Suprapubic skin (tissue), 4 donors: ENCODE data around the gene PSME3. TPM values are rescaled to one million over a fixed set of nuclear protein-coding genes. Genes with fewer than 3 reads are reported as not detected.
A peak's percentile ranks its signal among the peaks of the same experiment; 100 is the strongest.

ENCODE experiments used
- DNase-seq, 2 donors: peaks; one replicate each; pipeline ENCODE4 v3.0.0-alpha.2; 2019; ENCODE audit warnings: low spot score in 2 of 2
- H3K27ac ChIP-seq: fragments of 200-600 bp; sonication (generic); one replicate; pipeline ENCODE4 v1.5.1; 2019
- H3K27me3 ChIP-seq: fragments of 200-600 bp; sonication (generic); one replicate; pipeline ENCODE4 v1.5.1; 2019
- H3K36me3 ChIP-seq: fragments of 200-600 bp; sonication (generic); one replicate; pipeline ENCODE4 v1.5.1; 2019
- H3K4me1 ChIP-seq: fragments of 200-600 bp; sonication (generic); one replicate; pipeline ENCODE4 v1.5.1; 2019
- H3K4me3 ChIP-seq: fragments of 200-600 bp; sonication (generic); one replicate; pipeline ENCODE4 v1.5.1; 2019; ENCODE audit warnings: mild to moderate bottlenecking
- H3K9me3 ChIP-seq: fragments of 200-600 bp; sonication (generic); one replicate; pipeline ENCODE4 v1.5.1; 2019
- CTCF ChIP-seq, 2 donors: fragments of 200-600 bp in 1 of 2; fragments of 450-650 bp in 1 of 2; sonication (generic) in 1 of 2; IDR thresholded peaks; one replicate each; pipeline ENCODE4 v1.5.1; 2016 to 2019; ENCODE audit warnings: antibody characterized with exemption in 2 of 2, mild to moderate bottlenecking in 1 of 2, moderate library complexity in 1 of 2
- EP300 ChIP-seq: sonication (generic); formaldehyde crosslinking; IDR thresholded peaks from one replicate; pipeline ENCODE4 v1.6.1; 2017; ENCODE audit warnings: antibody characterized with exemption
- POLR2A ChIP-seq, 2 donors: fragments of 450-650 bp; IDR thresholded peaks; one replicate each; pipeline ENCODE4 v1.6.1; 2017; ENCODE audit warnings: antibody characterized with exemption in 2 of 2, mild to moderate bottlenecking in 2 of 2, moderate library complexity in 2 of 2
- POLR2AphosphoS5 ChIP-seq, 3 donors: sonication (generic); formaldehyde crosslinking; IDR thresholded peaks; one replicate each; pipeline ENCODE4 v1.6.1; 2017; ENCODE audit warnings: antibody characterized with exemption in 3 of 3
- WGBS: methylation state at CpG from one replicate; pipeline ENCODE4 v1.1.5; 2018; 5-methylcytosine and 5-hydroxymethylcytosine counted together
- total RNA-seq, 4 donors: library from RNA; depleted of rRNA; stranded (reverse); fragments of >200 nt; gene quantifications; one replicate each; pipeline ENCODE4 v1.1.0, GENCODE V29; 2016

Gene PSME3, protein sequence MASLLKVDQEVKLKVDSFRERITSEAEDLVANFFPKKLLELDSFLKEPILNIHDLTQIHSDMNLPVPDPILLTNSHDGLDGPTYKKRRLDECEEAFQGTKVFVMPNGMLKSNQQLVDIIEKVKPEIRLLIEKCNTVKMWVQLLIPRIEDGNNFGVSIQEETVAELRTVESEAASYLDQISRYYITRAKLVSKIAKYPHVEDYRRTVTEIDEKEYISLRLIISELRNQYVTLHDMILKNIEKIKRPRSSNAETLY
- total RNA-seq = 100 to 1,000 TPM in 1 of 4 donors, 10 to 100 TPM in 3; 47.0 to 106 (median 82.8) TPM

- Histone ChIP-seq H3K4me1 (peaks cover 29% of the 10 kb centered on the region), H3K27ac (peak within 1 kb of the TSS; percentile 87), H3K27me3 (no peaks in the 10 kb centered on the region), H3K36me3 (peaks cover 29% of the 10 kb centered on the region), H3K4me3 (peak within 1 kb of the TSS; percentile 98), H3K9me3 (no peaks in the 10 kb centered on the region)
- WGBS = under 1% methylated on average over 51 of the region's 71 CpGs
- TF ChIP-seq CTCF (IDR thresholded peaks at IDR 0.05) (no peak), EP300 (no peak), POLR2AphosphoS5 (IDR thresholded peaks at IDR 0.05) (peak; percentile 94 to 97 (median 95)), POLR2A (IDR thresholded peaks at IDR 0.05) (peak in 1 of 2 donors; percentile 92)
- peak; percentile 94 for DNase-seq
These were observed at the start of gene PSME3 for GRCh38 chr17:42832934-42833766. TSS of gene PSME3 (plus strand) at chr17:42833397. CDS start at chr17:42833632, 235 bp downstream.

DNA sequence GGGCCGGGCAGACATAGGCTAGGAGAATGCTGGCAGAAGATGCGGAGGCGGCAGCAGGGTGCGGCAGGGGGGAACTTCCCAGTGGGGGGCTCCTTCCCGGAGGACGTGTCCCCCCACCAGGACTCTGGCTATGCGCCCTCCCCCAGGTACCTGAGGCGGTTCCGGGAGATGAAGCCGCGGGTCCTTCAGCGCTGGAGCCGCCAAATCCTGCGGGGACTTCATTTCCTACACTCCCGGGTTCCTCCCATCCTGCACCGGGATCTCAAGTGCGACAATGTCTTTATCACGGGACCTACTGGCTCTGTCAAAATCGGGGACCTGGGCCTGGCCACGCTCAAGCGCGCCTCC is 49.4 kb upstream of the PSME3 start:
- peaks cover 41% of the 10 kb centered on the region for H3K4me1 ChIP-seq
- DNase-seq = no peak
- H3K9me3 ChIP-seq = no peaks in the 10 kb centered on the region
- no peak overlapping the region for H3K4me3 ChIP-seq
- 34% methylated on average over 19 of the region's 22 CpGs for WGBS
- H3K27me3 ChIP-seq = peaks cover 80% of the 10 kb centered on the region
- TF ChIP-seq EP300 (no peak), POLR2AphosphoS5 (IDR thresholded peaks at IDR 0.05) (no peak), POLR2A (IDR thresholded peaks at IDR 0.05) (no peak), CTCF (IDR thresholded peaks at IDR 0.05) (no peak)
- no peak overlapping the region for H3K27ac ChIP-seq
- H3K36me3 ChIP-seq = peaks cover 10% of the 10 kb centered on the region

GRCh38 chr17:42784409-42784808 is 48.8 kb upstream of the PSME3 start:
- TF ChIP-seq EP300 = no peak
- H3K9me3 ChIP-seq = no peaks in the 10 kb centered on the region
- H3K4me3 ChIP-seq = no peak overlapping the region
- no peak overlapping the region for H3K27ac ChIP-seq
- DNase-seq = no peak
- WGBS = 38% methylated on average over 24 of the region's 25 CpGs
- peaks cover 3% of the 10 kb centered on the region for H3K36me3 ChIP-seq
- peaks cover 80% of the 10 kb centered on the region for H3K27me3 ChIP-seq
- peaks cover 41% of the 10 kb centered on the region for H3K4me1 ChIP-seq

- TF ChIP-seq POLR2AphosphoS5 (IDR thresholded peaks at IDR 0.05) (no peak), POLR2A (IDR thresholded peaks at IDR 0.05) (no peak), CTCF (IDR thresholded peaks at IDR 0.05) (no peak), EP300 (no peak)
- Histone ChIP-seq H3K27me3 (peaks cover 80% of the 10 kb centered on the region), H3K9me3 (no peaks in the 10 kb centered on the region), H3K4me1 (peaks cover 39% of the 10 kb centered on the region), H3K4me3 (no peak overlapping the region), H3K36me3 (no peaks in the 10 kb centered on the region), H3K27ac (no peak overlapping the region)
- no peak for DNase-seq
- 23% methylated on average over 52 of the region's 52 CpGs for WGBS
These were observed 48.2 kb upstream of the PSME3 start for GRCh38 chr17:42784811-42785592.

- peaks cover 57% of the 10 kb centered on the region for H3K27me3 ChIP-seq
- no peak for DNase-seq
- 91% methylated on average over 11 of the region's 11 CpGs for WGBS
These were observed 45.9 kb upstream of the PSME3 start for GRCh38 chr17:42787266-42787665.

More at GRCh38 chr17:42787266-42787665, 45.9 kb upstream of the PSME3 start:
- no peak overlapping the region for H3K27ac ChIP-seq
- no peaks in the 10 kb centered on the region for H3K36me3 ChIP-seq
- no peaks in the 10 kb centered on the region for H3K9me3 ChIP-seq
- peaks cover 19% of the 10 kb centered on the region for H3K4me1 ChIP-seq
- no peak for TF ChIP-seq EP300
- TF ChIP-seq POLR2A (IDR thresholded peaks at IDR 0.05) = no peak
- no peak for TF ChIP-seq POLR2AphosphoS5 (IDR thresholded peaks at IDR 0.05)
- no peak for TF ChIP-seq CTCF (IDR thresholded peaks at IDR 0.05)
- H3K4me3 ChIP-seq = no peak overlapping the region
